Left ventricle myocardium inferior (tissue), 1 donor: ENCODE data around the gene CHRNA9. TPM values are rescaled to one million over a fixed set of nuclear protein-coding genes. Genes with fewer than 3 reads are reported as not detected.

Source experiments
- DNase-seq: peaks from one replicate; pipeline ENCODE4 v3.0.0-alpha.2; 2020
- H3K27ac ChIP-seq: fragments of 200-600 bp; replicated peaks from 2 replicates; pipeline ENCODE4 v1.8.0; 2021
- H3K27me3 ChIP-seq: fragments of 200-600 bp; 2 replicates; pipeline ENCODE4 v1.8.0; 2021; ENCODE audit warnings: low read depth
- H3K36me3 ChIP-seq: fragments of 200-600 bp; 2 replicates; pipeline ENCODE4 v1.8.0; 2021
- H3K4me1 ChIP-seq: fragments of 200-600 bp; 2 replicates; pipeline ENCODE4 v1.8.0; 2021
- H3K4me3 ChIP-seq: fragments of 200-600 bp; 2 replicates; pipeline ENCODE4 v1.8.0; 2021; ENCODE audit warnings: mild to moderate bottlenecking, moderate library complexity
- H3K9me3 ChIP-seq: fragments of 200-600 bp; replicated peaks from 2 replicates; pipeline ENCODE4 v1.8.0; 2021
- CTCF ChIP-seq: fragments of 200-600 bp; IDR thresholded peaks from 2 replicates; pipeline ENCODE4 v1.8.0; 2021; ENCODE audit warnings: antibody characterized with exemption, mild to moderate bottlenecking, borderline replicate concordance
- intact Hi-C: fragments of 100-400 bp; cut with micrococcal nuclease; formaldehyde crosslinking; loops from one replicate; pipeline ENCODE4 v1.11.0; 2022
- total RNA-seq: library from RNA; stranded (reverse); fragmentation: NEBNext Ultra II Directional; extraction: Animal tissue kit (Norgen Biotek cat#: 25700); gene quantifications from one replicate; pipeline ENCODE4 v1.2.1, GENCODE V29; 2021
- donor health status: DM: no; HTN: yes; CAD: no; lungs with severe emphysema.

The CHRNA9 gene
- total RNA-seq, 1 donor from 2014 or later: not detected

GRCh38 chr4:40306976-40307375 is 28.2 kb upstream of the CHRNA9 start:
- H3K27me3 ChIP-seq: peaks cover 28% of the 10 kb centered on the region
- TF ChIP-seq CTCF: no peak
- no peak overlapping the region for H3K4me3 ChIP-seq
- intact Hi-C loops: loop anchor here (5.0 kb wide), 2 partner anchors 155 to 250 kb away; partner anchors contain the start of gene N4BP2
- peaks cover 5% of the 10 kb centered on the region for H3K9me3 ChIP-seq
- H3K36me3 ChIP-seq: no peaks in the 10 kb centered on the region
- H3K4me1 ChIP-seq: peaks cover 4% of the 10 kb centered on the region
- no peak for DNase-seq
- no peak overlapping the region for H3K27ac ChIP-seq

GRCh38 chr4:40307627-40308497 is 27.3 kb upstream of the CHRNA9 start:
- TF ChIP-seq CTCF: no peak
- peaks cover 4% of the 10 kb centered on the region for H3K4me1 ChIP-seq
- intact Hi-C loops: loop anchor here (5.0 kb wide), 2 partner anchors 156 to 251 kb away; partner anchors contain the start of gene N4BP2
- no peaks in the 10 kb centered on the region for H3K36me3 ChIP-seq
- H3K27me3 ChIP-seq: peaks cover 29% of the 10 kb centered on the region
- H3K27ac ChIP-seq: peak overlapping the region; percentile 3
- DNase-seq: peak; percentile 18
- H3K9me3 ChIP-seq: peaks cover 5% of the 10 kb centered on the region
- H3K4me3 ChIP-seq: no peak overlapping the region

- H3K4me1 ChIP-seq: peaks cover 4% of the 10 kb centered on the region
- H3K27ac ChIP-seq: no peak overlapping the region
- H3K4me3 ChIP-seq: no peak overlapping the region
- no peak for TF ChIP-seq CTCF
- H3K9me3 ChIP-seq: peaks cover 5% of the 10 kb centered on the region
- intact Hi-C loops: loop anchor here (5.0 kb wide), 2 partner anchors 156 to 251 kb away; partner anchors contain the start of gene N4BP2
- no peaks in the 10 kb centered on the region for H3K36me3 ChIP-seq
- peaks cover 21% of the 10 kb centered on the region for H3K27me3 ChIP-seq
- no peak for DNase-seq
Measured at GRCh38 chr4:40308528-40309122, 26.5 kb upstream of the CHRNA9 start.

- Histone ChIP-seq H3K4me3 (no peak overlapping the region), H3K27me3 (peaks cover 18% of the 10 kb centered on the region), H3K36me3 (no peaks in the 10 kb centered on the region), H3K4me1 (peaks cover 4% of the 10 kb centered on the region), H3K9me3 (peaks cover 5% of the 10 kb centered on the region), H3K27ac (no peak overlapping the region)
- DNase-seq: peak; percentile 84
- intact Hi-C loops: loop anchor here (5.0 kb wide), 2 partner anchors 157 to 252 kb away; partner anchors contain the start of gene N4BP2
- TF ChIP-seq CTCF: peak; percentile 90
Measured at GRCh38 chr4:40309250-40309774, 25.8 kb upstream of the CHRNA9 start.

GRCh38 chr4:40310225-40310624 is 24.9 kb upstream of the CHRNA9 start:
- Histone ChIP-seq H3K27me3 (peaks cover 12% of the 10 kb centered on the region), H3K9me3 (no peaks in the 10 kb centered on the region), H3K4me3 (no peak overlapping the region), H3K36me3 (no peaks in the 10 kb centered on the region), H3K27ac (no peak overlapping the region), H3K4me1 (peaks cover 4% of the 10 kb centered on the region)
- intact Hi-C loops: no loop called here
- DNase-seq: no peak
- TF ChIP-seq CTCF: no peak
